Breast epithelium (tissue), 3 donors: Measurements from ENCODE around the gene LEKR1.

ENCODE experiments used
- POLR2A ChIP-seq: fragments of 450-650 bp; IDR thresholded peaks from one replicate; pipeline ENCODE4 v1.6.1; 2016; ENCODE audit warnings: antibody characterized with exemption, mild to moderate bottlenecking, moderate library complexity
- TF ChIP-seq, protein P1 (sequence below), 3 donors: fragments of 450-650 bp; IDR thresholded peaks; one replicate each; pipeline ENCODE4 v1.5.1; 2016 to 2017; ENCODE audit warnings: antibody characterized with exemption in 3 of 3, mild to moderate bottlenecking in 3 of 3, moderate library complexity in 3 of 3

DNA sequence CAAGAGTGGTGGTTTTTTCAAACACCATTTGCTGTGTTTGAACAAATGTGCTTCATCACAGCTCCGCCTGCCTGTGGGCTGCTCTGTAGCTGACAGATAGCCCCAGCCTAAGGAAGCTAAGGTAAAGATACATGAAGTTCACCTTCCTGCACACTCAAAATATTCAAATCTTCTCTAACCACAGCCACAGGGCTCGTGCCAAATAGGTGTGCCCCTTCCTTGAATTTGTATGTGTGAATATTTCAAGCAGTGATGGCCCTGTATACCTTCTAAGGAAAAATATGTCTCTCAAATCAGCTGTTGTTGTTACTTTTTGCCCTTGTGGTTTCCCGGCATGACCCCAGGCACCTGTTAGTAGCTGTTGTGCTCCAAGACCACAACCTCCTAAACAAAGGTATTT, 241.0 kb downstream of the LEKR1 start:
- TF ChIP-seq, protein P1, sequence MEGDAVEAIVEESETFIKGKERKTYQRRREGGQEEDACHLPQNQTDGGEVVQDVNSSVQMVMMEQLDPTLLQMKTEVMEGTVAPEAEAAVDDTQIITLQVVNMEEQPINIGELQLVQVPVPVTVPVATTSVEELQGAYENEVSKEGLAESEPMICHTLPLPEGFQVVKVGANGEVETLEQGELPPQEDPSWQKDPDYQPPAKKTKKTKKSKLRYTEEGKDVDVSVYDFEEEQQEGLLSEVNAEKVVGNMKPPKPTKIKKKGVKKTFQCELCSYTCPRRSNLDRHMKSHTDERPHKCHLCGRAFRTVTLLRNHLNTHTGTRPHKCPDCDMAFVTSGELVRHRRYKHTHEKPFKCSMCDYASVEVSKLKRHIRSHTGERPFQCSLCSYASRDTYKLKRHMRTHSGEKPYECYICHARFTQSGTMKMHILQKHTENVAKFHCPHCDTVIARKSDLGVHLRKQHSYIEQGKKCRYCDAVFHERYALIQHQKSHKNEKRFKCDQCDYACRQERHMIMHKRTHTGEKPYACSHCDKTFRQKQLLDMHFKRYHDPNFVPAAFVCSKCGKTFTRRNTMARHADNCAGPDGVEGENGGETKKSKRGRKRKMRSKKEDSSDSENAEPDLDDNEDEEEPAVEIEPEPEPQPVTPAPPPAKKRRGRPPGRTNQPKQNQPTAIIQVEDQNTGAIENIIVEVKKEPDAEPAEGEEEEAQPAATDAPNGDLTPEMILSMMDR (IDR thresholded peaks at IDR 0.05) = no peak
- TF ChIP-seq POLR2A = no peak
